Activated naive CD4-positive, alpha-beta T cell treated with anti-CD3 and anti-CD28 coated beads, Interleukin-2, amount 50 U/mL, for 24 hours (primary cell): Measurements from ENCODE around the gene LITAFD.

Source experiments
- H3K27ac Mint-ChIP-seq: one replicate; pipeline ENCODE4 v1.8.0; 2021; ENCODE audit warnings: mild to moderate bottlenecking, mixed read lengths
- H3K27me3 Mint-ChIP-seq: one replicate; pipeline ENCODE4 v1.8.0; 2021; ENCODE audit warnings: mixed read lengths
- H3K36me3 Mint-ChIP-seq: one replicate; pipeline ENCODE4 v1.8.0; 2021; ENCODE audit warnings: mixed read lengths
- H3K4me1 Mint-ChIP-seq: one replicate; pipeline ENCODE4 v1.8.0; 2021; ENCODE audit warnings: mixed read lengths
- H3K4me3 Mint-ChIP-seq: one replicate; pipeline ENCODE4 v1.8.0; 2021; ENCODE audit warnings: mild to moderate bottlenecking, mixed read lengths
- H3K9me3 Mint-ChIP-seq: one replicate; pipeline ENCODE4 v1.8.0; 2021; ENCODE audit warnings: mixed read lengths

LITAFD gene

GRCh38 chr16:8934601-8935000 is 52.5 kb downstream of the LITAFD start:
- H3K27ac Mint-ChIP-seq, result no peak overlapping the region
- peaks cover 77% of the 10 kb centered on the region for H3K4me1 Mint-ChIP-seq
- no peaks in the 10 kb centered on the region for H3K36me3 Mint-ChIP-seq
- H3K27me3 Mint-ChIP-seq, result no peaks in the 10 kb centered on the region
- no peaks in the 10 kb centered on the region for H3K9me3 Mint-ChIP-seq
- no peak overlapping the region for H3K4me3 Mint-ChIP-seq
